Sigmoid colon (tissue), 4 donors: ENCODE measurements around the gene CARD19.

Experiments used
- CTCF ChIP-seq, 4 experiments: fragments of 450-650 bp in 3 of 4; fragments of 200-600 bp in 1 of 4; IDR thresholded peaks; one replicate each; pipeline ENCODE4 v1.5.1; 2016 to 2019; ENCODE audit warnings: antibody characterized with exemption in 4 of 4, mild to moderate bottlenecking in 3 of 4, moderate library complexity in 2 of 4
- EP300 ChIP-seq, 4 donors: sonication (generic); formaldehyde crosslinking; IDR thresholded peaks; one replicate each; pipeline ENCODE4 v1.6.1; 2017; ENCODE audit warnings: antibody characterized with exemption in 4 of 4
- POLR2A ChIP-seq, 2 donors: fragments of 450-650 bp; IDR thresholded peaks; one replicate each; pipeline ENCODE4 v1.6.1; 2016; ENCODE audit warnings: antibody characterized with exemption in 2 of 2, mild to moderate bottlenecking in 2 of 2, moderate library complexity in 2 of 2
- POLR2AphosphoS5 ChIP-seq, 4 donors: sonication (generic); formaldehyde crosslinking; IDR thresholded peaks; one replicate each; pipeline ENCODE4 v1.6.1; 2017; ENCODE audit warnings: antibody characterized with exemption in 4 of 4

DNA sequence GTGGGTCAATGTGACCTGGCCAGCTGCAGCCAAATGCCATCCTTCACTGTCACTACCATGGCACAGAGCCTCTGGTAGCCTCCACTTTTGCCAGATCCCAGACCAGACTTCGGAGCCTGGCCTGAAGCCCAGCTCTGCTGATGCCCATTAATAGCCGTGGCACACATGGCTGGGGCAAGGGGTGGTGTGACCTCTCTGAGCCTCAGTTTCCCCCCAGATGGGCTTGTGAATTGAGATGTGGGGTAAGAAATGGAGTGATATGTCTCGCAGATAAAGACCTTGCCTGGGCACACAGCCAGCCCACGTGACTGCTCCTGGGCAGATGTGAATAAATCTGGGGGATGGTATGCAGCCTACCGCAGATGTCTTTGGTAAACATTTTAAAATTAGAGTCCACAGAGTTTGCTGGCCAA is 23.6 kb upstream of the CARD19 start:
- TF ChIP-seq CTCF (IDR thresholded peaks at IDR 0.05) (no peak), EP300 (IDR thresholded peaks at IDR 0.05) (no peak), POLR2AphosphoS5 (IDR thresholded peaks at IDR 0.05) (peak in 3 of 4 donors; percentile 51 to 59 (median 53)), POLR2A (IDR thresholded peaks at IDR 0.05) (no peak)
